Esophagus squamous epithelium (tissue), 4 donors: Measurements from ENCODE around the gene MAPK8IP1.
"Not testable (repeated sequence)": the region's sequence is repeated elsewhere in the genome, so short reads cannot be mapped to it uniquely, and the experiment has no call there.

Source experiments
- POLR2A ChIP-seq, 4 donors: fragments of 450-650 bp; IDR thresholded peaks; one replicate each; pipeline ENCODE4 v1.6.1; 2017; ENCODE audit warnings: antibody characterized with exemption in 4 of 4, mild to moderate bottlenecking in 4 of 4, moderate library complexity in 3 of 4
- TF ChIP-seq, protein P1 (sequence below), 6 experiments: fragments of 450-650 bp in 4 of 6; fragments of 200-600 bp in 2 of 6; sonication (generic) in 2 of 6; IDR thresholded peaks; one replicate each; pipeline ENCODE4 v1.5.1; 2016 to 2019; ENCODE audit warnings: antibody characterized with exemption in 6 of 6, mild to moderate bottlenecking in 4 of 6, moderate library complexity in 4 of 6

DNA sequence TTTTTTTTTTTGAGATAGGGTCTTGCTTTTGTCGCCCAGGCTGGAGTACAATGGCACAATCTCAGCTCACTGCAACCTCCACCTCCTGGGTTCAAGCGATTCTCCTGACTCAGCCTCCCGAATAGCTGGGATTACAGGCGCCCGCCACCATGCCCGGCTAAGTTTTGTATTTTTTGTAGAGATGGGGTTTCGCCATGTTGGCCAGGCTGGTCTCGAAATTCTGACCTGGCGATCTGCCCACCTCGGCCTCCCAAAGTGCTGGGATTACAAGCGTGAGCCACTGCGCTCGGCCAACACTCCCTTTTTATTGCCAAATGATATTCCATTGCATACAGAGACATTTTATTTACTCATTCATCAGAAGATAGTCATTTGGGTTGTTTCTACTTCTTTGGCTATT, 45.2 kb upstream of the MAPK8IP1 start:
- TF ChIP-seq, protein P1, sequence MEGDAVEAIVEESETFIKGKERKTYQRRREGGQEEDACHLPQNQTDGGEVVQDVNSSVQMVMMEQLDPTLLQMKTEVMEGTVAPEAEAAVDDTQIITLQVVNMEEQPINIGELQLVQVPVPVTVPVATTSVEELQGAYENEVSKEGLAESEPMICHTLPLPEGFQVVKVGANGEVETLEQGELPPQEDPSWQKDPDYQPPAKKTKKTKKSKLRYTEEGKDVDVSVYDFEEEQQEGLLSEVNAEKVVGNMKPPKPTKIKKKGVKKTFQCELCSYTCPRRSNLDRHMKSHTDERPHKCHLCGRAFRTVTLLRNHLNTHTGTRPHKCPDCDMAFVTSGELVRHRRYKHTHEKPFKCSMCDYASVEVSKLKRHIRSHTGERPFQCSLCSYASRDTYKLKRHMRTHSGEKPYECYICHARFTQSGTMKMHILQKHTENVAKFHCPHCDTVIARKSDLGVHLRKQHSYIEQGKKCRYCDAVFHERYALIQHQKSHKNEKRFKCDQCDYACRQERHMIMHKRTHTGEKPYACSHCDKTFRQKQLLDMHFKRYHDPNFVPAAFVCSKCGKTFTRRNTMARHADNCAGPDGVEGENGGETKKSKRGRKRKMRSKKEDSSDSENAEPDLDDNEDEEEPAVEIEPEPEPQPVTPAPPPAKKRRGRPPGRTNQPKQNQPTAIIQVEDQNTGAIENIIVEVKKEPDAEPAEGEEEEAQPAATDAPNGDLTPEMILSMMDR (IDR thresholded peaks at IDR 0.05) = not testable (repeated sequence)
- TF ChIP-seq POLR2A (IDR thresholded peaks at IDR 0.05) = not testable (repeated sequence)
